Breast epithelium (tissue), 3 donors: ENCODE measurements around the gene CMC1.

ENCODE experiments used
- POLR2A ChIP-seq: fragments of 450-650 bp; IDR thresholded peaks from one replicate; pipeline ENCODE4 v1.6.1; 2016; ENCODE audit warnings: antibody characterized with exemption, mild to moderate bottlenecking, moderate library complexity
- POLR2AphosphoS5 ChIP-seq, 3 donors: sonication (generic); formaldehyde crosslinking; IDR thresholded peaks; one replicate each; pipeline ENCODE4 v1.6.1; 2017; ENCODE audit warnings: antibody characterized with exemption in 3 of 3
- TF ChIP-seq, protein P1 (sequence below), 3 donors: fragments of 450-650 bp; IDR thresholded peaks; one replicate each; pipeline ENCODE4 v1.5.1; 2016 to 2017; ENCODE audit warnings: antibody characterized with exemption in 3 of 3, mild to moderate bottlenecking in 3 of 3, moderate library complexity in 3 of 3

GRCh38 chr3:28299705-28300104 lies 58.3 kb downstream of the CMC1 start:
- no peak for TF ChIP-seq POLR2AphosphoS5 (IDR thresholded peaks at IDR 0.05)
- TF ChIP-seq, protein P1, sequence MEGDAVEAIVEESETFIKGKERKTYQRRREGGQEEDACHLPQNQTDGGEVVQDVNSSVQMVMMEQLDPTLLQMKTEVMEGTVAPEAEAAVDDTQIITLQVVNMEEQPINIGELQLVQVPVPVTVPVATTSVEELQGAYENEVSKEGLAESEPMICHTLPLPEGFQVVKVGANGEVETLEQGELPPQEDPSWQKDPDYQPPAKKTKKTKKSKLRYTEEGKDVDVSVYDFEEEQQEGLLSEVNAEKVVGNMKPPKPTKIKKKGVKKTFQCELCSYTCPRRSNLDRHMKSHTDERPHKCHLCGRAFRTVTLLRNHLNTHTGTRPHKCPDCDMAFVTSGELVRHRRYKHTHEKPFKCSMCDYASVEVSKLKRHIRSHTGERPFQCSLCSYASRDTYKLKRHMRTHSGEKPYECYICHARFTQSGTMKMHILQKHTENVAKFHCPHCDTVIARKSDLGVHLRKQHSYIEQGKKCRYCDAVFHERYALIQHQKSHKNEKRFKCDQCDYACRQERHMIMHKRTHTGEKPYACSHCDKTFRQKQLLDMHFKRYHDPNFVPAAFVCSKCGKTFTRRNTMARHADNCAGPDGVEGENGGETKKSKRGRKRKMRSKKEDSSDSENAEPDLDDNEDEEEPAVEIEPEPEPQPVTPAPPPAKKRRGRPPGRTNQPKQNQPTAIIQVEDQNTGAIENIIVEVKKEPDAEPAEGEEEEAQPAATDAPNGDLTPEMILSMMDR (IDR thresholded peaks at IDR 0.05): no peak
- no peak for TF ChIP-seq POLR2A
